Measurements from ENCODE around the gene DPEP1. TPM values are rescaled to one million over a fixed set of nuclear protein-coding genes. Genes with fewer than 3 reads are reported as not detected.

DPEP1 gene
- total RNA-seq, 1 experiment from 2014 or later: 0.49 TPM

- no TSS peak for BruUV-seq (replicated peaks)
- Histone ChIP-seq H3K4me1 (ENCODE audit: insufficient read depth, low read length, poor library complexity, severe bottlenecking) (peaks cover 17% of the 10 kb centered on the region), H3K27me3 (replicated peaks; ENCODE audit: insufficient read depth, low read depth, low read length, poor library complexity) (no peaks in the 10 kb centered on the region), H3K36me3 (ENCODE audit: insufficient read depth, low read length, poor library complexity, severe bottlenecking) (peaks cover 32% of the 10 kb centered on the region), H3K27ac (ENCODE audit: low read depth, low read length, poor library complexity, severe bottlenecking) (peak overlapping the region; percentile 83), H3K9me3 (ENCODE audit: low read depth, low read length, poor library complexity, severe bottlenecking) (no peaks in the 10 kb centered on the region), H3K4me3 (ENCODE audit: low read depth, low read length, poor library complexity, severe bottlenecking) (peak overlapping the region; percentile 66)
- DNase-seq (ENCODE audit: low spot score): no peak
- no peak for TF ChIP-seq EZH2 (IDR thresholded peaks at IDR 0.05; ENCODE audit: borderline replicate concordance, low read depth, low read length, poor library complexity, severe bottlenecking)
- TF ChIP-seq CTCF (conservative IDR thresholded peaks at IDR 0.05; ENCODE audit: low read depth, low read length): no peak
- ChIA-PET CTCF (no interaction called here), POLR2A (ENCODE audit: low non-redundant PET) (no interaction called here)
- intact Hi-C loops (cut with micrococcal nuclease; ENCODE audit: unreplicated experiment): no loop called here
Observed at GRCh38 chr16:89576153-89577054, 37.0 kb upstream of the DPEP1 start.

GRCh38 chr16:89577055-89577759 lies 36.2 kb upstream of the DPEP1 start:
- ChIA-PET POLR2A (ENCODE audit: low non-redundant PET) (no interaction called here), CTCF (no interaction called here)
- no peak for DNase-seq (ENCODE audit: low spot score)
- Histone ChIP-seq H3K9me3 (ENCODE audit: low read depth, low read length, poor library complexity, severe bottlenecking) (no peaks in the 10 kb centered on the region), H3K36me3 (ENCODE audit: insufficient read depth, low read length, poor library complexity, severe bottlenecking) (peaks cover 40% of the 10 kb centered on the region), H3K27me3 (replicated peaks; ENCODE audit: insufficient read depth, low read depth, low read length, poor library complexity) (no peaks in the 10 kb centered on the region), H3K4me1 (ENCODE audit: insufficient read depth, low read length, poor library complexity, severe bottlenecking) (peaks cover 20% of the 10 kb centered on the region), H3K27ac (ENCODE audit: low read depth, low read length, poor library complexity, severe bottlenecking) (peak overlapping the region; percentile 83), H3K4me3 (ENCODE audit: low read depth, low read length, poor library complexity, severe bottlenecking) (peak overlapping the region; percentile 66)
- BruUV-seq (replicated peaks): no TSS peak
- no peak for TF ChIP-seq CTCF (conservative IDR thresholded peaks at IDR 0.05; ENCODE audit: low read depth, low read length)
- no peak for TF ChIP-seq EZH2 (IDR thresholded peaks at IDR 0.05; ENCODE audit: borderline replicate concordance, low read depth, low read length, poor library complexity, severe bottlenecking)
- intact Hi-C loops (cut with micrococcal nuclease; ENCODE audit: unreplicated experiment): no loop called here

- H3K27ac ChIP-seq (ENCODE audit: low read depth, low read length, poor library complexity, severe bottlenecking): no peak overlapping the region
- H3K27me3 ChIP-seq (replicated peaks; ENCODE audit: insufficient read depth, low read depth, low read length, poor library complexity): no peaks in the 10 kb centered on the region
- peaks cover 54% of the 10 kb centered on the region for H3K36me3 ChIP-seq (ENCODE audit: insufficient read depth, low read length, poor library complexity, severe bottlenecking)
- TF ChIP-seq CTCF (conservative IDR thresholded peaks at IDR 0.05; ENCODE audit: low read depth, low read length): no peak
- no peak for TF ChIP-seq EZH2 (IDR thresholded peaks at IDR 0.05; ENCODE audit: borderline replicate concordance, low read depth, low read length, poor library complexity, severe bottlenecking)
- CTCF ChIA-PET: no interaction called here
- POLR2A ChIA-PET (ENCODE audit: low non-redundant PET): no interaction called here
- intact Hi-C loops (cut with micrococcal nuclease; ENCODE audit: unreplicated experiment): no loop called here
- no peak overlapping the region for H3K4me3 ChIP-seq (ENCODE audit: low read depth, low read length, poor library complexity, severe bottlenecking)
- TSS peak; percentile 20 for BruUV-seq (replicated peaks)
- H3K4me1 ChIP-seq (ENCODE audit: insufficient read depth, low read length, poor library complexity, severe bottlenecking): peaks cover 12% of the 10 kb centered on the region
- DNase-seq (ENCODE audit: low spot score): no peak
- H3K9me3 ChIP-seq (ENCODE audit: low read depth, low read length, poor library complexity, severe bottlenecking): no peaks in the 10 kb centered on the region
Observed at GRCh38 chr16:89579351-89579750, 34.1 kb upstream of the DPEP1 start.
